ENCODE data around the gene MAP2K4.
A peak's percentile ranks its signal among the peaks of the same experiment; 100 is the strongest.
"Not testable (repeated sequence)": the region's sequence is repeated elsewhere in the genome, so short reads cannot be mapped to it uniquely, and the experiment has no call there.

MAP2K4 gene

GRCh38 chr17:12020642-12021622, at the start of gene MAP2K4:
Gene MAP2K4 (plus strand): TSS chr17:12020877. CDS start chr17:12020887, 10 bp downstream.
- DNase-seq (ENCODE audit: low read depth in 3 of 3), result peak; percentile 89 to 91 (median 91)

DNA sequence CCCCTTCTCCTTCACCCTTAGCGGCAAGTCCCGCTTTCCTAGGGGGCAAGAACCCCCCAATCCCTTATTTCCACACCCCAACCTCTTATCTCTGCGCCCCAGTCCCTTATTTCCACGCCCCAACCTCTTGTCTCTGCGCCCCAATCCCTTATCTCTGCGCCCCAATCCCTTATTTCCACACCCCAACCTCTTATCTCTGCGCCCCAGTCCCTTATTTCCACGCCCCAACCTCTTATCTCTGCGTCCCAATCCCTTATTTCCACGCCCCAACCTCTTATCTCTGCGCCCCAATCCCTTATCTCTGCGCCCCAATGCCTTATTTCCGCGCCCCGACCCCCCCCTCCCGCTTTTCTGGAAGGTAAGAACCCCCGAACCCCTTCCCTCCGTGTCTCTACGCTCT, 47.9 kb upstream of the MAP2K4 start:
- not testable (repeated sequence) for DNase-seq (ENCODE audit: low read depth in 3 of 3)

DNA sequence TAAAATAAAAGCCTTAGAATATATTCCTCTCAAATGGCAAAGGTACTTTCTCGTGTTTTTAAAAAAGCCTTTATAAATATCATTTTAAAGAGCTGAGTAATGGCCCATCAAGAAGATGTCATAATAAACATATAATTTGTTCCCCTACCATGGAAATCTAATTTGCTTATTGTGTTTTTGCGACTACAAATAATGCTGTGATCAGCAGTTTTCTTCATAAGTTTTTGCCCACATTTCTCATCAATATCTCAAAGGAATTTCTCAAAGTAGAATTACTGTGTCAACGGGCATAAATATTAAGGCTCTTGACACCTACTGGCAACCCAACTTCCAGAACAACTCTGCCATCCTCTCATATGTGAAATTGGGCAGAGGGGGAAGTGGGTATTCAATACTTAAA, 40.9 kb upstream of the MAP2K4 start:
- DNase-seq (ENCODE audit: low read depth in 3 of 3), result no peak

DNA sequence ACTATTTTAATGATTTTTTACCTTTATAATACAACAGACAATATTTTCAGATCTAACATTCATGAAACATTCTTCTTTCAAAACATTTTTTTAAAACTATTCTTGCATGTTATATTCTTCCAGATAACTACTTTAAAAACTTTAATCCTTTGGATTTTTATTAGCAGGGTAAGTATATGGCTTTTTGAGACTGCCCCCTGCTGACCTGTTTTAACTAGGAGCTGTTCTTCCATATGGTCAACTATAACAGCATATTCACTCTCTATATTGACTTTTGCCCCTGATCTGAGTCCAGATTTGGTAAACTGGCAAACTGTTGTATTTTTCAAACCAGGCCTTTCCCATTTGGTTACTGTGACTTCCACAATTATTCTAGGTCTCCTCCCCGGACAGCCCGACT, 39.9 kb upstream of the MAP2K4 start:
- no peak for DNase-seq (ENCODE audit: low read depth in 3 of 3)

GRCh38 chr17:11981862-11982261, 38.8 kb upstream of the MAP2K4 start:
- DNase-seq (ENCODE audit: low read depth in 3 of 3), result no peak

- DNase-seq (ENCODE audit: low read depth in 3 of 3), result no peak
Measured at GRCh38 chr17:11986179-11986941, 34.3 kb upstream of the MAP2K4 start.

GRCh38 chr17:11986942-11987329, 33.7 kb upstream of the MAP2K4 start:
- no peak for DNase-seq (ENCODE audit: low read depth in 3 of 3)

GRCh38 chr17:11990363-11990983, 30.2 kb upstream of the MAP2K4 start:
- DNase-seq (ENCODE audit: low read depth in 3 of 3), result no peak

DNA sequence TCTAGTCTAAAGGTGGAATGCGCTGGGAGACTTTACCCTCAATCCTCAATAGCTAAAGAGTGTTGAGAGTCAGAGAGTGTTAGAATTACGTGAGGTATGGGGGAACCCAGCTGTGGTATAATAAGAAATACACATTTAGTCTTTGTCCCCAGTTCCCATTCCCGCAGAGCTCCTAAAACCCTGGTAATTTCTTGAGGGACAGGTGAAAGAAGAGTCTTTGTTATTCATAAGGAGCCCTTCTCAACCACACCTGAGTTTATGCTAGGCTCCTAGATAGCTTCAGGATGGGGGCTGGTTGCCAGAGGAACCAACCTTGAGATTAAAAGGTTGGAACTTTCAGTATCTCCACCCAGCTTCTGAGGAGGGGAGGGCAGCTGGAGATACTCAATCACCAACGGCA, 29.2 kb upstream of the MAP2K4 start:
- DNase-seq (ENCODE audit: low read depth in 3 of 3), result no peak

DNA sequence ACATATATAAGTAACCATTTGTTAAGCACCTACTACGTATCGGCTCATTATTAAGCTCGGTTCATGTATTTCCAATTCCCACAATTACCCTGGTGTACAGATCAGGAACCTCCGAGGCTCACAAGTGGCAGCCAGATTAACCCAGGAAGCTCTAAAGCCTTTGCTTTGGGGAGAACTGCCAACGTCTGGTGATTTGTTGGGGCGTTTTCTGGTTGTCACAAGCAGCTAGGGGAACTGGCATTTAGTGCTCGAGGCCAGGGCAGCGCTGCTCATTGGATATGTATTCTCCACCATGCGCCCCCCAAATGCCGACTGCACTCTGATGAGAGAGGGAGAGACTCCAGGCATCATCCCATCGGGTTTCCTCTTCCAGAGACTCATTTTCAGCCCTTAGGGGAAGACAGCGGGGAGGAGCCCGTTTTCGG, 23.9 kb upstream of the MAP2K4 start:
- peak in 1 of 3 experiments; percentile 12 for DNase-seq (ENCODE audit: low read depth in 3 of 3)

DNA sequence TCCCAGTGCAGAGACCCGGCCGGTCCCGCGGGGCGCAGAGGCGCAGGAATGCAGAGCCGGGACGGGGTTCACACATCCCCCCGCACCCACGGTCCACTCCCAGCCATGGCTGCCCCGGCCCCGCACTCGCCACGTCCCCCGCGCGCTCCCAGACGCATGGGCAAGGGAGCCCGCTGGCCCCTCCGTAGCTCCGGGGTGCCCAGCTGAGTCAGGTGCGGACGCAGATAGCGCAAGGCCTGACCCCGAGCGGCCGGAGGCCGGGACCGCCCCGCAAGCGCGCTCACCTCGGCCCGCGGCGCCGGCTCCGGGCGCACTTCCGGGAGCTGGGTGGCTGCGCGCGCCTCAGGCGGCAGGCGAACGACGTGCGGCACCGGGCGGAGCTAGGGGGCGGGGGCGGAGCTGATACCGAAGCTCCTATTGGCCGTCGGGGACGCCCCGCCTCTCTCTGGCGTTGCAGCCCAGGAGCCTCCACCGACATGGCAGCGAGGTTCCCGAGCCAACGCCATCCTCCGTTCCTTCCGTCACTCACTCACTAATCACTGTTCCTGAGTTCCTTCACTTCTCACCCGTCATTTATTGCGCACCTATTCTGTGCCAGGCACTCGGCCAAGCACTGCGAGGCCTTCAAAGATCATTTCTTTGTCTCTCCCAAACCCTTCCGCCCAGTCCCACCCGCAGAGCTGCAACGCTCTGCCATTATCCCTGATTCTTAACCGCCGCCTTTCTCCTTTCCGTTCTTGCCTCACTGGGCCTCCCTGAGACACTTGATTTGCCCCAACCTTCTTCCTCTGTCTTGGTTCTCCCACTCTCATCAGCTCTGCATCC, 23.3 kb upstream of the MAP2K4 start, which contains the start of gene ZNF18:
ZNF18 (minus strand) TSS at position 329 of the 825 bp plus-strand sequence. CDS start 4,646 bp downstream, outside the sequence.
- peak; percentile 90 to 96 (median 95) for DNase-seq (ENCODE audit: low read depth in 3 of 3)

DNA sequence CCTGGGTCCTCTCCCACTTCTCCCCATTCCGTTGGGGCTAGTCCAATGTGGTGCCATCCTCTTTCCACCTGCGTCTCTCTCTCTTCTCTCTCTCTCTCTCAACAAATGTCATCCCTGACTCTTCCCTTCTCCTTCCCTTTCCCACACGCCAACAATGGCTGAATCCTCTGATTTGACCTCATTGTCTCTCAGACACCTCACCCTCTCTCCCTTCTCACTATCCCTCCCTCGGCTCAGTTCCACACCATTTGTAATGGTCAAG, 22.8 kb upstream of the MAP2K4 start:
- no peak for DNase-seq (ENCODE audit: low read depth in 3 of 3)

DNA sequence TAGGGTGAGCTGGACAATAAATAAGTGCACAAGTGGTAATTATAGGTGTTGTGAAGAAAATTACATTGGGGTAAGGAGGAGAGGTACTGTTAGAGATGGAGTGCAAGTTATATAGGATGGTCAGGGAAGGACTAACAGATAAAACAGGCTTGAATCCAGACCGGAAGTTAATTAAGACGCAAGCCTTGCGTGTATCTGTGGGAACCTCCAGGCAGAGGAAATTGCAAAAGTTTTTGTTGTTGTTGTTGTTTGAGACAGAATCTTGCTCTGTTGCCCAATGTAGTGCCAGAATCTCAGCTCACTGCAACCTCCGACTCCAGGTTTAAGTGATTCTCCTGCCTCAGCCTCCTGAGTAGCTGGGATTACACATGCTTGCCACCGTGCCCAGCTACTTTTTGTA, 21.0 kb upstream of the MAP2K4 start:
- DNase-seq (ENCODE audit: low read depth in 3 of 3), result no peak

GRCh38 chr17:12007466-12007865, 13.2 kb upstream of the MAP2K4 start:
- DNase-seq (ENCODE audit: low read depth in 3 of 3), result no peak

GRCh38 chr17:12021623-12022140, 1.0 kb downstream of the MAP2K4 start:
- no peak for DNase-seq (ENCODE audit: low read depth in 3 of 3)

DNA sequence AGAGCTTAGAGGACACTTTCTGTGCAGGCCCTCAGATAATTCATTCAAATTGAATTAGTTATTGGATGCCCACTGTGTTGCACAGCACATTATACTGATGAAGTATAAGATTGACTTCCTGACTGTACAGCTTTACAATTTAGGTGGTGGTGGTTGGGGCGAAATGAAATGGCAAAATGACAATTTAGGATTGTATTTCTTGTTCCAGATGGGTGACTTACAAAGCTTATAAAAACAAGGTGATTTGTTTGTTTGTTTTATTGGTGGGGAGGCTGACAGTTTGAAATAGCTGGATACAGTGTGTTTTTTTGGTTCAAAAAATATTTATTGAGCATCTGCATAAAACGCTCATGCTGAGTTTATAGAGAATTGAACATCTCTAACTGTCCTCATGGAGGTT, 1.6 kb downstream of the MAP2K4 start:
- DNase-seq (ENCODE audit: low read depth in 3 of 3), result no peak

GRCh38 chr17:12024327-12024726, 3.6 kb downstream of the MAP2K4 start:
- DNase-seq (ENCODE audit: low read depth in 3 of 3), result no peak

- no peak for DNase-seq (ENCODE audit: low read depth in 3 of 3)
Measured at GRCh38 chr17:12027658-12028057, 7.0 kb downstream of the MAP2K4 start.

GRCh38 chr17:12028611-12029010, 7.9 kb downstream of the MAP2K4 start:
- DNase-seq (ENCODE audit: low read depth in 3 of 3), result no peak

GRCh38 chr17:12034538-12034937, 13.9 kb downstream of the MAP2K4 start:
- no peak for DNase-seq (ENCODE audit: low read depth in 3 of 3)

- no peak for DNase-seq (ENCODE audit: low read depth in 3 of 3)
Measured at GRCh38 chr17:12035673-12036072, 15.0 kb downstream of the MAP2K4 start.
